Choroid plexus epithelial cell (primary cell): ENCODE data around the gene KRT83.

ENCODE experiments used
- DNase-seq: peaks from one replicate; pipeline ENCODE4 v3.0.0-alpha.2; 2010; ENCODE audit warnings: low read depth
- H3K4me3 ChIP-seq: 2 replicates; pipeline ENCODE4 v1.5.1; 2011; ENCODE audit warnings: low read depth, mild to moderate bottlenecking, control low read depth, low read length, moderate library complexity
- CTCF ChIP-seq: conservative IDR thresholded peaks from 2 replicates; pipeline ENCODE4 v1.5.1; 2011; ENCODE audit warnings: low read depth, mild to moderate bottlenecking, control low read depth, inconsistent platforms, low read length, moderate library complexity

Gene KRT83

GRCh38 chr12:52285851-52286530 lies 35.2 kb downstream of the KRT83 start:
- DNase-seq, result no peak
- H3K4me3 ChIP-seq, result no peak overlapping the region
- no peak for TF ChIP-seq CTCF

GRCh38 chr12:52285172-52285745 lies 35.9 kb downstream of the KRT83 start:
- DNase-seq, result no peak
- TF ChIP-seq CTCF, result no peak
- no peak overlapping the region for H3K4me3 ChIP-seq

- H3K4me3 ChIP-seq, result no peak overlapping the region
- DNase-seq, result no peak
- no peak for TF ChIP-seq CTCF
Observed at GRCh38 chr12:52284562-52285171, 36.5 kb downstream of the KRT83 start.

GRCh38 chr12:52280796-52281560 lies 40.2 kb downstream of the KRT83 start:
- H3K4me3 ChIP-seq, result no peak overlapping the region
- TF ChIP-seq CTCF, result no peak
- DNase-seq, result peak; percentile 98

- peak; percentile 94 for DNase-seq
- H3K4me3 ChIP-seq, result no peak overlapping the region
- no peak for TF ChIP-seq CTCF
Observed at GRCh38 chr12:52280319-52280795, 40.8 kb downstream of the KRT83 start.

- DNase-seq, result peak; percentile 33
- peak; percentile 10 for TF ChIP-seq CTCF
- H3K4me3 ChIP-seq, result no peak overlapping the region
Observed at GRCh38 chr12:52279422-52280318, 41.5 kb downstream of the KRT83 start.
